ENCODE data around the gene MBNL3.

Gene MBNL3

GRCh38 chrX:132423323-132423722 lies 65.5 kb downstream of the MBNL3 start:
- in situ Hi-C loops (cut with HindIII; ENCODE audit: low sequenced_read_pairs): no loop called here

DNA sequence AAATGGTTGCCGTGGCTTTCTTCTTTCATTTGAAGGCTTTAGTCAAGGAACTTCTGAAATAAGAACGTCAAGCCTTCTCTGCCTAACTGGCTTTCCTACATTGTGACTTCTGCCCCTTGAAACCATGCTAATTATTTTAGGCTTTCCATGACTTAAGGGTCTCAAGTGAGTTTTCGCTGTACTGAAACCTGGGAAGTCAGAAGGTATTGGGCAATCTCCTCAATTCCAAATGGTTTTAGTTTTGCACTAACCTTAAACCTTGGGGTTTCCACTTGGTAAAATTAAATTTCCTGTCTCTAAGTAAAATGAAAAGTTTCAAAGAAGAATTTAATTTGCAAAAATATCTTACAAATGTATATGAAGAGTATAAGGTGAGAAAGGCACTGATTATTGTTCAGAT lies 73.8 kb downstream of the MBNL3 start:
- in situ Hi-C loops (cut with HindIII; ENCODE audit: low sequenced_read_pairs): no loop called here

GRCh38 chrX:132414404-132414803 lies 74.4 kb downstream of the MBNL3 start:
- in situ Hi-C loops (cut with HindIII; ENCODE audit: low sequenced_read_pairs): no loop called here

GRCh38 chrX:132413459-132413858 lies 75.4 kb downstream of the MBNL3 start:
- in situ Hi-C loops (cut with HindIII; ENCODE audit: low sequenced_read_pairs): no loop called here

GRCh38 chrX:132412208-132412607 lies 76.6 kb downstream of the MBNL3 start:
- in situ Hi-C loops (cut with HindIII; ENCODE audit: low sequenced_read_pairs): no loop called here

DNA sequence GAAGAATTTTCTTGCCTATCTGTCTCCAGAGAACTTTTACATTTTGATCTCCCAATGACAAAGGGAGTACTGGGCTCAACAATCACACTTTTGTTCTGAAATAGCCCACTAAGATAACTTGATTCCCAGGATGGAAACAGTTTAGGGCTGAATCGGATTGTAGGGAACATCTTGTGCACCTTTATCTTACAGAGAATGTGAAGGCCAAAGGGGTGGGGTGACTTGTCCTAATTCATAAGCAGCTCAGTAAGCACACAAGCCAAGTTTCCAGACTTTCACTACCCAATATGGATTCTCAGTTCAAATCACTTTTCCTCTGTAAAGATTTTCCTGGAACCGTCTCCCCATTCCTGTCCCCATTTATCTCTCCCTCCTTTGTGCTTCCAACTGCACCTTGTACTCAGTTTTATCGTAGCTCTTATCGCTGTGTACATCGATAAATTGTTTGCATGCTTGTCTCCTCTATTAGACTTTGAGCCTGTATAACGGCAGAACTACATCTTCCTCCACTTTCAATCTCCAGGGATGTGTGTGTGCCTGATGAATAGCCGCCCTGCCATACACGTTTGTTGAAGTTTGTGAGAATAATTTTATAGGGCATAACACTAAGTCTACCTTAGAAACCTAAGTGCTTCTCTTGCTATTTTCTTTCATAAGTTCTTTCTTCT lies 77.4 kb downstream of the MBNL3 start:
- in situ Hi-C loops (cut with HindIII; ENCODE audit: low sequenced_read_pairs): no loop called here

DNA sequence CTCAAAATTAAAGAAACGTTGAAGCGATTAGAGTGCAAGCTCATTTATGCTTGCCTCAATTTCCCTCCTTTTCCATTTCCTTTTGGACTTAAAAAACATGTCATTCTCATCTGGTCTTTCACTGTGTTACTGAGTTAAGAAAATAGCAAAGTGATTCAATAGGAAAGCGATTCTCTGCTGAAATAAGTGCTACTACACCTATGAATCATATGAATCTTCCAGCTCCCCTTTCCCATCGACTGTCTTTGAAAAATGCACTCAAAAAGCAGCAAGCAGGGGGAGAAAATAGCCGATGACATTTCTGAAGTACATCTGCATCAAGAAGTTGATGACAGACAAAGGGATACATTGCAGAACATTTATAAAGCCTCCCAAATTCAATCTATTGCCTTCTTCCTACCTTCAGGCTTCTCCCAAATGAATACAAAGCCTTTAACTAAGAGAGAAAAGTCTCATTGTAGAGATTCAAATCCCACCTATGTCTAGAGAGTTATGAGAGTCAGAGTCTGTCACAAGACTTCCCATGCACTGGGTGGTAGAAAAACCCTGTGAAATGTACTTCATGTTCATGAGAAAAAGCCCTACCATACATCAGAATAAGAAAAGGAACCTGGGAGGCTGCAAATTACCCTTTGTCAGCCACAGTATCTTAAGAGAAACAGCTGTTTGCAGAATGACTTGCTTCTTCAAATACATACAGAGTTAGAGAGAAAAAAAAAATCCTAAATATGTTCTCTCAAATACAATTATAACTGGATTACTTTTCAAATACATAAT lies 78.9 kb downstream of the MBNL3 start:
- in situ Hi-C loops (cut with HindIII; ENCODE audit: low sequenced_read_pairs): no loop called here

- in situ Hi-C loops (cut with HindIII; ENCODE audit: low sequenced_read_pairs): no loop called here
These were observed 81.1 kb downstream of the MBNL3 start for GRCh38 chrX:132407691-132408090.

DNA sequence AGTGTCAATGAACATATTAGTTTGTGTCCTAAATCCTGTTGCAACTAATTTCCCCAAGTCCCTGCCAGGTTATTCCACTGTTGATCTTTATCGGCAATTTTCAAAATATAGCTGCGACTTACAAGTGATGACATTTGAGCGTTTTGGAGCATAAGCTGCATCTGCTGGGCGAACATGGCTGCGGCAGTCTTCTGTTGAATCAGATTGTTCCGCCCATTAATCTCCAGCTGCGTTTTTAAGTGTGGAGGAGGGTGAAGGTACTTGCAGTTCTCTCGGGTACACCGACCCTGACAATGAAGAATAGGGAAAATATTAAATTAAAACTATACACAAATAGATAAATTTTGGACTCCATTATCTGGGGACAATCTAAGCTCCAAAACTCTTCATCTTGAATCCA lies 82.7 kb downstream of the MBNL3 start:
- in situ Hi-C loops (cut with HindIII; ENCODE audit: low sequenced_read_pairs): no loop called here

- in situ Hi-C loops (cut with HindIII; ENCODE audit: low sequenced_read_pairs): no loop called here
These were observed 84.6 kb downstream of the MBNL3 start for GRCh38 chrX:132404266-132404665.

GRCh38 chrX:132401935-132402334 lies 86.9 kb downstream of the MBNL3 start:
- in situ Hi-C loops (cut with HindIII; ENCODE audit: low sequenced_read_pairs): no loop called here

GRCh38 chrX:132400706-132401105 lies 88.1 kb downstream of the MBNL3 start:
- in situ Hi-C loops (cut with HindIII; ENCODE audit: low sequenced_read_pairs): no loop called here

GRCh38 chrX:132395645-132396044 lies 93.2 kb downstream of the MBNL3 start:
- in situ Hi-C loops (cut with HindIII; ENCODE audit: low sequenced_read_pairs): no loop called here

- in situ Hi-C loops (cut with HindIII; ENCODE audit: low sequenced_read_pairs): no loop called here
These were observed 93.8 kb downstream of the MBNL3 start for GRCh38 chrX:132395026-132395425.

GRCh38 chrX:132394591-132394990 lies 94.2 kb downstream of the MBNL3 start:
- in situ Hi-C loops (cut with HindIII; ENCODE audit: low sequenced_read_pairs): no loop called here

GRCh38 chrX:132393992-132394391 lies 94.8 kb downstream of the MBNL3 start:
- in situ Hi-C loops (cut with HindIII; ENCODE audit: low sequenced_read_pairs): no loop called here

DNA sequence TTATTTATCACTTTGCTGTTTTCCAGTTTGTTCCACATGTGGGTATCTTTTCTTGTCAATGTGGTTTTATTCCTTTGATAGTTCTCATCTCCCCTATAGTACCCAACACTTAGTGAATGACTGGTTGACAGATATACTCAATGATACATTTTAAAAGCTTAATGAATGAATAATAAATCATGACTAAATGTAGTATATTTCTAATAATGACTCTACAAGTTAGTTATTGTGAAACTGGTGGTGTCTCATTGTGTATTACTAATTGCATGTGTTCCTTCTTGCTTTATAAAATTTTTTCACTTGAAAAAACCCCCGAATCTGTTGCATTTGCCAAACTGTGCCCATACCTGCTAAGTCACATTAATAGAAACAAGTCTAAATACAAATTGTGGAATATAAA lies 95.4 kb downstream of the MBNL3 start:
- in situ Hi-C loops (cut with HindIII; ENCODE audit: low sequenced_read_pairs): no loop called here

DNA sequence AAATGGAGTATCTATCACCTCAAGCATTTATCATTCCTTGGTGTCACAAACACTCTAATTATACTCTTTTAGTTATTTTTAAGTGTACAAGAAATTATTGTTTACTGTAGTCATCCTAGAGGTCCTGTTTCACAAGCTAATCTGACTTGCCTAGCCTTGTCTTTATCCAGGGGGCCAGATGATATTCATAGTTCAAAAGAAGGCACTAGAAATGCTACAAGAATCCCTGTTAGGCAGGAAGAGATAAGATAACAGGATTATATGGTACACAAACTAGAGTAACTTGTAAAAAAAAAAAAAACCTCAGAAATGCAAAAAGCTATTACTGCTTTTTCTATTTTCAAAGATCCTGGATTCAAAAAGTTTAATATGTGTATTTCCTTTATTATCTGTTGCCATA lies 95.8 kb downstream of the MBNL3 start:
- in situ Hi-C loops (cut with HindIII; ENCODE audit: low sequenced_read_pairs): no loop called here

- in situ Hi-C loops (cut with HindIII; ENCODE audit: low sequenced_read_pairs): no loop called here
These were observed 98.0 kb downstream of the MBNL3 start for GRCh38 chrX:132390792-132391191.

GRCh38 chrX:132389480-132389879 lies 99.4 kb downstream of the MBNL3 start:
- in situ Hi-C loops (cut with HindIII; ENCODE audit: low sequenced_read_pairs): no loop called here

DNA sequence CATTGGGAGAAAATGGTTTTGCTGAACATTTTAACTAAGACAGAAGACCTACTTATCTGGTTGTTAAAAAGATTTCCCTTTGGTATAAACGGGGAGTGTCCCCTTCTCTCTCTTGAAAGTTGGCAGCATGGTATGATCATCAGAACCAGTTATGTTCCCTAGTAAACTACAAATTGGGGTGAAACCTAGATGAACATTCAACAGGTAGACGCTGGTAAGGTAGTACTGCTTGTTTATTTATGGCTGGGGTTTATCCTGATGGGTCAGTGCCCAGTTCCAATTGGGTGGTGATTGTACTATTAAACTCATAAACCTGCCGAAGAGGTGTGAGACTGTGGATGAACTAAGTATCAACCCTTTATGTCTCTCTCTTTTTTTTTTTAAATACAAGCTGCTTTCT lies 100.5 kb downstream of the MBNL3 start:
- in situ Hi-C loops (cut with HindIII; ENCODE audit: low sequenced_read_pairs): no loop called here

GRCh38 chrX:132384301-132384700 lies 104.5 kb downstream of the MBNL3 start:
- in situ Hi-C loops (cut with HindIII; ENCODE audit: low sequenced_read_pairs): no loop called here

DNA sequence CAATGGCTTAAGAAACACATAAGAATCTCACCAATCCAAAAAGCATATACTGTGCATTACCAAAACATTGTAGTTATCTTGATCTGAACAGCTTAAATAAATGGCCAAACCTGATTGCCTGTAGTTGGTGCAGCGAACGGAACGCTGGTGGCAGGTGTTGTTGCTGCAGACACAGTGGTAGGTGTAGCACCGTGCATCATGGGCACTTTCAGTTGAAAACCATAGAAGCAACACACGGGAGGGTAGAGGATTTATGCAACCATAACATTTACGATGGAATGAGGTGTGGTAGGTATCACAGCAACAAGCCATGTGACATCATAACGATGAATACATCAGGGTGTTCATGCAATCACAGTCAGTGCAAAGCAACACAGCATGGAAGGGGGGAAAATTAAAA lies 106.8 kb downstream of the MBNL3 start:
- in situ Hi-C loops (cut with HindIII; ENCODE audit: low sequenced_read_pairs): no loop called here
